ENCODE data around the gene CCR7. TPM values are rescaled to one million over a fixed set of nuclear protein-coding genes. Genes with fewer than 3 reads are reported as not detected.
"Not testable (repeated sequence)": the region's sequence is repeated elsewhere in the genome, so short reads cannot be mapped to it uniquely, and the experiment has no call there.

CCR7 gene
- total RNA-seq, 1 experiment from 2014 or later: 0.30 TPM

DNA sequence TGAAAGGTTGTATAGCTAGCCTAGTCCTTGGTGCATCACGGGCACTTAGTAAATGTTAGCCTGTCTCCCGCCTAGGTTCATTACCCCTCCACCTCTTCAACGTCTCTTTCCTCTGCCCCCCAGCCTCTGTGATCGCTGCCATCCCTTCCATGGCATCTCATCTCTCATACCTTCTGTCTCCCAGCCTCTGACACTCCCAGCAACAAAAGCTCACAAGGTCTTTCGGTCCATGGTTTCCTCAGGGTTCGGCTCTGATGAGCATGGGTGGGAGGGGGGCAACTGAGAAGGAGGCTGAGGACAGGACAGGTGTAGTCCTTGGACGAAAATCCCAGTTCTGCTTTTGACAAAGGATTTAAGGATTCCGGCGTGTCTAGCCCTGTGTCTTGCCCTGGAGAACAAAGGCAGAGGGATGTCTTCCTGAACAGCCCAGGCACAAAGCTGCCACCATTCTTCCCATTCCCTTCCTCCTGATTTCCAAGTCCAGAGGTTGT lies 16.7 kb downstream of the CCR7 start:
- H3K36me3 ChIP-seq (ENCODE audit: insufficient read depth, low read length, poor library complexity, severe bottlenecking): no peaks in the 10 kb centered on the region
- ChIA-PET POLR2A (ENCODE audit: low non-redundant PET) (no interaction called here), CTCF (interaction anchor here (1.5 kb wide), 1 partner anchor 11 kb away, joined by 4 read pairs; no protein-coding TSS in a partner anchor)
- H3K27ac ChIP-seq (ENCODE audit: low read depth, low read length, poor library complexity, severe bottlenecking): no peak overlapping the region
- no peak overlapping the region for H3K4me3 ChIP-seq (ENCODE audit: low read depth, low read length, poor library complexity, severe bottlenecking)
- no peak for DNase-seq (ENCODE audit: low spot score)
- H3K4me1 ChIP-seq (ENCODE audit: insufficient read depth, low read length, poor library complexity, severe bottlenecking): peaks cover 3% of the 10 kb centered on the region
- no peak for TF ChIP-seq EZH2 (IDR thresholded peaks at IDR 0.05; ENCODE audit: borderline replicate concordance, low read depth, low read length, poor library complexity, severe bottlenecking)
- TF ChIP-seq, protein P1, sequence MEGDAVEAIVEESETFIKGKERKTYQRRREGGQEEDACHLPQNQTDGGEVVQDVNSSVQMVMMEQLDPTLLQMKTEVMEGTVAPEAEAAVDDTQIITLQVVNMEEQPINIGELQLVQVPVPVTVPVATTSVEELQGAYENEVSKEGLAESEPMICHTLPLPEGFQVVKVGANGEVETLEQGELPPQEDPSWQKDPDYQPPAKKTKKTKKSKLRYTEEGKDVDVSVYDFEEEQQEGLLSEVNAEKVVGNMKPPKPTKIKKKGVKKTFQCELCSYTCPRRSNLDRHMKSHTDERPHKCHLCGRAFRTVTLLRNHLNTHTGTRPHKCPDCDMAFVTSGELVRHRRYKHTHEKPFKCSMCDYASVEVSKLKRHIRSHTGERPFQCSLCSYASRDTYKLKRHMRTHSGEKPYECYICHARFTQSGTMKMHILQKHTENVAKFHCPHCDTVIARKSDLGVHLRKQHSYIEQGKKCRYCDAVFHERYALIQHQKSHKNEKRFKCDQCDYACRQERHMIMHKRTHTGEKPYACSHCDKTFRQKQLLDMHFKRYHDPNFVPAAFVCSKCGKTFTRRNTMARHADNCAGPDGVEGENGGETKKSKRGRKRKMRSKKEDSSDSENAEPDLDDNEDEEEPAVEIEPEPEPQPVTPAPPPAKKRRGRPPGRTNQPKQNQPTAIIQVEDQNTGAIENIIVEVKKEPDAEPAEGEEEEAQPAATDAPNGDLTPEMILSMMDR (conservative IDR thresholded peaks at IDR 0.05; ENCODE audit: low read depth, low read length): no peak
- no peaks in the 10 kb centered on the region for H3K9me3 ChIP-seq (ENCODE audit: low read depth, low read length, poor library complexity, severe bottlenecking)
- no peaks in the 10 kb centered on the region for H3K27me3 ChIP-seq (replicated peaks; ENCODE audit: insufficient read depth, low read depth, low read length, poor library complexity)
- no TSS peak for BruUV-seq (replicated peaks)
- intact Hi-C loops (cut with micrococcal nuclease; ENCODE audit: unreplicated experiment): no loop called here

DNA sequence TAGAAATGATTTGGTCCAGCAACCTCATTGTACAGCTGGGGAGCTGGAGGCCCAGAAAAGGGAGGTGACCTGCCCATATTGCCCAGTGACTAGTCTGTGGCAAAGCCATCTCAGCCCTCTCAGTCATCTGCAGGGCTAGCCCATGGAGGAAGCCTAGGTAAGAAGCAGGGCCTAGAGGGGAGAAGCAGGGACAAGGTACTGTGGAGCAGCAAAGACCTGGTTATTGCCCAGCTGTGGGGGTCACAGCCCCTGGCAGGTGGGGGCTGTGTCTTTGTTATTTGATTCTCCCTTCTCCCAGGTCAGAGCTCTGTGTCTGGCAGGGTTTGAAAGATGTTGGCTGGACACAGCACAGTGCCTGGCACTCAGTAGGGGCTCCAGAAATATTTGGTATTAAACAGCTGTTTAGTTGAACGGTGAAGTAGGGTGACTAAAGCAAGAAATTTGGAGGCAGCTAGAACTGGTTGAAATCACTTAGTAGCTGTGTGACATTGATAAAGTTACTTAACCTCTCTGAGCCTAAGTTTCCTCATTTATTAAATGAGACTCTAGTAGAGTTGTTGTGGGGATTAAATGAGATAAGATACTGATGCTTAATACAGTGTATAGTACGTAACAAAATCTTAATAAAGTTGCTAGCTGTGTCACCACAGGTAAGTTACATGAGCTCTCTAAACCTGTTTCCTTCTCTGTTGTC lies 17.3 kb downstream of the CCR7 start:
- Histone ChIP-seq H3K4me3 (ENCODE audit: low read depth, low read length, poor library complexity, severe bottlenecking) (no peak overlapping the region), H3K9me3 (ENCODE audit: low read depth, low read length, poor library complexity, severe bottlenecking) (no peaks in the 10 kb centered on the region), H3K4me1 (ENCODE audit: insufficient read depth, low read length, poor library complexity, severe bottlenecking) (peaks cover 3% of the 10 kb centered on the region), H3K27me3 (replicated peaks; ENCODE audit: insufficient read depth, low read depth, low read length, poor library complexity) (no peaks in the 10 kb centered on the region), H3K27ac (ENCODE audit: low read depth, low read length, poor library complexity, severe bottlenecking) (no peak overlapping the region), H3K36me3 (ENCODE audit: insufficient read depth, low read length, poor library complexity, severe bottlenecking) (no peaks in the 10 kb centered on the region)
- ChIA-PET CTCF (interaction anchor here (1.1 to 1.5 kb wide), 2 partner anchors 12 to 13 kb away, joined by 3 to 4 read pairs; no protein-coding TSS in a partner anchor), POLR2A (ENCODE audit: low non-redundant PET) (no interaction called here)
- BruUV-seq (replicated peaks): no TSS peak
- intact Hi-C loops (cut with micrococcal nuclease; ENCODE audit: unreplicated experiment): no loop called here
- DNase-seq (ENCODE audit: low spot score): no peak
- TF ChIP-seq, protein P1 (conservative IDR thresholded peaks at IDR 0.05; ENCODE audit: low read depth, low read length): no peak
- TF ChIP-seq EZH2 (IDR thresholded peaks at IDR 0.05; ENCODE audit: borderline replicate concordance, low read depth, low read length, poor library complexity, severe bottlenecking): no peak

DNA sequence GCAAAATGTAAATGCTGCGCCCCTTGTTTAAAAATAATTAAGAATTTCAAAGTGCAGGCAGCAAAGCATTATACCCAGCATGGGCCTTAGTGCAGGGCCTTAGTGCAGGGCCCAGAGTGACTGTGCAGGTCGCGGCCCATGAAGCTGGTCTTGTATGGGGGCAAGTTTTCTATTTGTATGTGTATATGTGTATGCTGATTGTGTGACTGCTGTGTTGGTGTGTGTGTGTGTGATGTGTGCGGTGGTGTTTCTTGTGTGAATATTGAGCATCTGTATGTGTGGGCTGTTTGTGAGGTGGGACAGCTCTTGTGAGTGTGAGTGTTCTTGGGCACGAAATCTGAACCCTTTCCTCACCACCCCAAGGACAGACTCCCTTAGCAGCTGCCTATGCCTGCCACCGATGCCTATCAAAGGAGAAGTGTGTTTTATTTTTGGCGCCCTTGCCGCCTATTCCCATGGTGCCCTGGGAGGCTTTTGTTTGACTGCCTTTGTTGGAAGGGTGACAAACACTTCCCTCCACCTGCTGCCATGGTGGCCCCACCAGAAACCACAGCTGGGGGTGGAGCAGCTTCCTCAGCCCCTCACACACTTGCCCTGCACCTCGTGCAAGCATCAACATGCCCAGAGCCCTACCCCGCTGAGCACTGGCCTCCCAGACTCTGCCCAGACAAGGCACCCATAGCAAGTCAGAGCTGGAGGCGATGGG lies 18.0 kb downstream of the CCR7 start:
- H3K9me3 ChIP-seq (ENCODE audit: low read depth, low read length, poor library complexity, severe bottlenecking): no peaks in the 10 kb centered on the region
- H3K27me3 ChIP-seq (replicated peaks; ENCODE audit: insufficient read depth, low read depth, low read length, poor library complexity): no peaks in the 10 kb centered on the region
- ChIA-PET CTCF (interaction anchor here (0.5 to 1.5 kb wide), 3 partner anchors 12 to 71 kb away, joined by 3 to 4 read pairs (median 3); no protein-coding TSS in a partner anchor), POLR2A (ENCODE audit: low non-redundant PET) (no interaction called here)
- no peak for DNase-seq (ENCODE audit: low spot score)
- no peak overlapping the region for H3K4me3 ChIP-seq (ENCODE audit: low read depth, low read length, poor library complexity, severe bottlenecking)
- intact Hi-C loops (cut with micrococcal nuclease; ENCODE audit: unreplicated experiment): no loop called here
- TF ChIP-seq EZH2 (IDR thresholded peaks at IDR 0.05; ENCODE audit: borderline replicate concordance, low read depth, low read length, poor library complexity, severe bottlenecking): no peak
- TF ChIP-seq, protein P1 (conservative IDR thresholded peaks at IDR 0.05; ENCODE audit: low read depth, low read length): no peak
- no peaks in the 10 kb centered on the region for H3K36me3 ChIP-seq (ENCODE audit: insufficient read depth, low read length, poor library complexity, severe bottlenecking)
- no TSS peak for BruUV-seq (replicated peaks)
- H3K4me1 ChIP-seq (ENCODE audit: insufficient read depth, low read length, poor library complexity, severe bottlenecking): peaks cover 10% of the 10 kb centered on the region
- H3K27ac ChIP-seq (ENCODE audit: low read depth, low read length, poor library complexity, severe bottlenecking): no peak overlapping the region

DNA sequence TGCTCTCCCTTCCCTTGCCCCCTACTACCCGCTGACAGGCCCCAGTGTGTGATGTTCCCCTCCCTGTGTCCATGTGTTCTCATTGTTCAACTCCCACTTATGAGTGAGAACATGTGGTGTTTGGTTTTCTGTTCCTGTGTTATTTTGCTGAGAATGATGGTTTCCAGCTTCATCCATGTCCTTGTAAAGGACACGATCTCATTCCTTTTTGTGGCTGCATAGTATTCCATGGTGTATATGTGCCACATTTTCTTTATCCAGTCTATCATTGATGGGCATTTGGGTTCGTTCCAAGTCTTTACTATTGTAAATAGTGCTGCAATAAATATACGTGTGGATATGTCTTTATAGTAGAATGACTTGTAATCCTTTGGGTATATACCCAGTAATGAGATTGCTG lies 18.8 kb downstream of the CCR7 start:
- POLR2A ChIA-PET (ENCODE audit: low non-redundant PET); BruUV-seq (replicated peaks); H3K36me3 ChIP-seq (ENCODE audit: insufficient read depth, low read length, poor library complexity, severe bottlenecking); DNase-seq (ENCODE audit: low spot score); intact Hi-C loops (cut with micrococcal nuclease; ENCODE audit: unreplicated experiment); H3K27me3 ChIP-seq (replicated peaks; ENCODE audit: insufficient read depth, low read depth, low read length, poor library complexity); H3K4me3 ChIP-seq (ENCODE audit: low read depth, low read length, poor library complexity, severe bottlenecking); H3K27ac ChIP-seq (ENCODE audit: low read depth, low read length, poor library complexity, severe bottlenecking); H3K9me3 ChIP-seq (ENCODE audit: low read depth, low read length, poor library complexity, severe bottlenecking): not testable (repeated sequence)
- H3K4me1 ChIP-seq (ENCODE audit: insufficient read depth, low read length, poor library complexity, severe bottlenecking): peaks cover 12% of the 10 kb centered on the region
- CTCF ChIA-PET: interaction anchor here (0.5 kb wide), 1 partner anchor 72 kb away, joined by 3 read pairs; no protein-coding TSS in a partner anchor
